ENCODE measurements around the gene MYL12B. TPM values are rescaled to one million over a fixed set of nuclear protein-coding genes. Genes with fewer than 3 reads are reported as not detected.

The MYL12B gene
- total RNA-seq, 1 experiment from 2014 or later: 166 TPM

DNA sequence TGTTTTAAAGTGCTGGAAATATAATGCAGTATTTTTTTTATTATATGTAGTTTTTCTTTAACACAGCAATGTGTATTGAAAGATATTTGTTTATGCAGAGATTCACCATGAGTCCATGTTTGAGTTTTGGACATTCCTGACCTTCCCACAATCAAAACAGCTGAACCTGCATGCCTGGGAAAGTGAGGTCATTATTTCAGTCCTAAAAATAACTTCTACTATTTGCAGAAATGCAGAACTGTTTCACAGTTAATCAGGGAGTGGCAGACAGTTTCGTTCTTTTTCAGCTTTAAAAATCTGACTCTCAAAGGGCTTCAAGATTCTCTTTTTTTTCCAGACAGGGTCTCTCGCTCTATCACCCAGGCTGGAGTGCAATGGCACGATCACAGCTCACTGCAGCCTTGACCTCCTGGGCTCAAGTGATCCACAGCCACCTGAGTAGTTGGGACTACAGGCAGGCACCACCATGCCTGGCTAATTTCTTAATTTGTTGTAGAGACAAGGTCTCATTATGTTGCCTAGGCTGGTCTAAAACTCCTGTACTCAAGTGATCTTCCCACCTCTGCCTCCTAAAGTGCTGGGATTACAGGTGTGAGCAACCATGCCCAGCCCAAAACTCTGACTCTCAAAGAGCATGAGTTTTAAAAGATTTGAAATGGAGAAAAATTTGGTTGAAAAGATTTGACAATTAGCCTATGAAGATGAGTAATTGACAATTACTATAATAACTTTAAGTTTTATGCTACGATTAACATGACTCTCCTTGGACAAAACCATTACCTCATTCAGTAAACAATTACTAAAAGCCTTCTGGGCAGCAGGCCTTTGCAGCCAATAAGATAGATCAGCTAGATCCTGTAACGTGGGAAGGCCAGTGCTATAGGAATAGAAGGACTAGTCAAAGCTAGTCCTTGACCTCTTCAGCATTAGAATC is 5.0 kb upstream of the MYL12B start:
- Histone ChIP-seq H2BK120ac (ENCODE audit: low read depth, low read length, poor library complexity, severe bottlenecking) (no peak overlapping the region), H3K4ac (ENCODE audit: low read depth, low read length) (no peak overlapping the region), H3K27ac (ENCODE audit: insufficient read length, low read depth, low read length) (no peak overlapping the region), H2AFZ (ENCODE audit: low read length) (no peak overlapping the region), H4K20me1 (ENCODE audit: control insufficient read depth, insufficient read depth, insufficient read length) (no peaks in the 10 kb centered on the region), H3K23ac (ENCODE audit: insufficient read length, low read depth, low read length) (no peak overlapping the region), H2BK20ac (ENCODE audit: low read depth, low read length, poor library complexity, severe bottlenecking) (no peak overlapping the region), H2AK5ac (ENCODE audit: insufficient read length, low read length) (no peak overlapping the region), H4K8ac (replicated peaks; ENCODE audit: insufficient read length, low read depth, low read length) (no peak overlapping the region), H3K14ac (ENCODE audit: insufficient read depth, low read length) (no peak overlapping the region), H3K79me1 (ENCODE audit: insufficient read depth, low read depth, low read length, poor library complexity, severe bottlenecking) (no peaks in the 10 kb centered on the region), H2BK15ac (ENCODE audit: low read depth, low read length) (no peak overlapping the region), H3K18ac (ENCODE audit: insufficient read length, low read depth, low read length) (no peak overlapping the region), H3K9ac (ENCODE audit: extremely low read depth, insufficient read length, low read length) (no peak overlapping the region), H3K27me3 (ENCODE audit: insufficient read depth, low read length) (no peaks in the 10 kb centered on the region), H3T11ph (ENCODE audit: low read length) (no peak overlapping the region), H3K79me2 (ENCODE audit: insufficient read depth, low read length) (no peaks in the 10 kb centered on the region), H4K91ac (ENCODE audit: insufficient read length, low read depth, low read length) (no peak overlapping the region), H3K56ac (ENCODE audit: insufficient read length, low read depth, low read length) (no peak overlapping the region), H3K4me1 (ENCODE audit: insufficient read depth, low read length) (no peaks in the 10 kb centered on the region), H3K4me2 (ENCODE audit: insufficient read depth, insufficient read length, low read length) (no peak overlapping the region), H3K23me2 (ENCODE audit: insufficient read length, low read depth, low read length, poor library complexity, severe bottlenecking) (no peaks in the 10 kb centered on the region), H3K9me3 (ENCODE audit: control insufficient read depth, low read depth, low read length) (no peaks in the 10 kb centered on the region), H2BK12ac (ENCODE audit: insufficient read length, low read depth, low read length) (no peak overlapping the region), H2BK5ac (ENCODE audit: insufficient read length, low read length) (no peak overlapping the region), H4K5ac (ENCODE audit: insufficient read length, low read depth, low read length) (no peak overlapping the region)
- WGBS (ENCODE audit: extremely low coverage, insufficient read length, low lambda C conversion rate): no CpG with 5 or more reads among the region's 5 CpGs
- H3K27ac Mint-ChIP-seq: peak overlapping the region in 2 of 3 experiments; percentile 58 to 69; a peak in 4 of 7 replicates
- H3K27me3 Mint-ChIP-seq (ENCODE audit: low read depth): no peaks in the 10 kb centered on the region
- peaks cover 23 to 35% of the 10 kb centered on the region in 2 experiments for H3K4me1 Mint-ChIP-seq
- H3K36me3 Mint-ChIP-seq (ENCODE audit: insufficient read depth in 1 of 3, low read depth in 3 of 3): peaks cover 34 to 50% (median 50%) of the 10 kb centered on the region in 3 experiments
- no peak for DNase-seq
- H3K9me3 Mint-ChIP-seq: no peaks in the 10 kb centered on the region; a peak in 2 of 5 replicates
- TF ChIP-seq, protein P1, sequence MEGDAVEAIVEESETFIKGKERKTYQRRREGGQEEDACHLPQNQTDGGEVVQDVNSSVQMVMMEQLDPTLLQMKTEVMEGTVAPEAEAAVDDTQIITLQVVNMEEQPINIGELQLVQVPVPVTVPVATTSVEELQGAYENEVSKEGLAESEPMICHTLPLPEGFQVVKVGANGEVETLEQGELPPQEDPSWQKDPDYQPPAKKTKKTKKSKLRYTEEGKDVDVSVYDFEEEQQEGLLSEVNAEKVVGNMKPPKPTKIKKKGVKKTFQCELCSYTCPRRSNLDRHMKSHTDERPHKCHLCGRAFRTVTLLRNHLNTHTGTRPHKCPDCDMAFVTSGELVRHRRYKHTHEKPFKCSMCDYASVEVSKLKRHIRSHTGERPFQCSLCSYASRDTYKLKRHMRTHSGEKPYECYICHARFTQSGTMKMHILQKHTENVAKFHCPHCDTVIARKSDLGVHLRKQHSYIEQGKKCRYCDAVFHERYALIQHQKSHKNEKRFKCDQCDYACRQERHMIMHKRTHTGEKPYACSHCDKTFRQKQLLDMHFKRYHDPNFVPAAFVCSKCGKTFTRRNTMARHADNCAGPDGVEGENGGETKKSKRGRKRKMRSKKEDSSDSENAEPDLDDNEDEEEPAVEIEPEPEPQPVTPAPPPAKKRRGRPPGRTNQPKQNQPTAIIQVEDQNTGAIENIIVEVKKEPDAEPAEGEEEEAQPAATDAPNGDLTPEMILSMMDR (conservative IDR thresholded peaks at IDR 0.05): no peak
- H3K4me3 Mint-ChIP-seq: no peak overlapping the region

Measured in H9 (cell line).